ENCODE measurements around the gene ZBTB4.

ZBTB4 gene

DNA sequence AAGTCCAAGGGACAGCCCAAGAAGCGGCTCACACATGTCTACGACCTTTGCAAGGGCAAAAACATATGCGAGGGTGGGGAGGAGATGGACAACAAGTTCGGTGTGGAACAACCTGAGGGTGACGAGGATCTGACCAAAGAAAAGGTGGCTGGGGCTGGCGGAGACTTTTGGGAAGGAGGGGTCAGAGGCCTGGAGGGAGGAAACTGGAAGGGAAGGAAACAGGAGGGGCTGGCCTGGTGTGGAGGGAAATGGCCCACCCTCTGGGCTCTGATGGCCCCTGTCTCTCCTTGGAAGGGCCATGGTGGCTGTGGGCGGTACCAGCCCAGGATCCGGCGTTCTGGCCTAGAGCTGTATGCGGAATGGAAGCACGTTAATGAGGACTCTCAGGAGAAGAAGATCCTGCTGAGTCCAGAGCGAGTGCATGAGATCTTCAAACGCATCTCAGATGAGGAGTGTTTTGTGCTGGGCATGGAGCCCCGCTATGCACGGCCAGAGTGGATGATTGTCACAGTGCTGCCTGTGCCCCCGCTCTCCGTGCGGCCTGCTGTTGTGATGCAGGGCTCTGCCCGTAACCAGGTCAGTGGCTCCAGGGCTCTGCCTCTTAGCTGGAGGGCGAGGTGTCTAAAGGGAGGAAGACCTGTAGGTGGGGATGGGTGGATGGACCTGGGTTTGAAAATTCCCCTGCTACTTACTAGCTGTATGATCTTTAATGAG, 17.2 kb upstream of the ZBTB4 start:
- Histone ChIP-seq H3K27me3 (ENCODE audit: control insufficient read depth in 1 of 2, insufficient read depth in 2 of 2, low read length in 2 of 2) (no peaks in the 10 kb centered on the region), H3K36me3 (ENCODE audit: control insufficient read depth in 1 of 2, insufficient read depth in 2 of 2, low read length in 2 of 2) (peaks cover 45 to 64% of the 10 kb centered on the region in 2 donors), H3K9ac (ENCODE audit: low read depth in 1 of 2, low read length in 2 of 2) (no peak overlapping the region), H3K27ac (ENCODE audit: low read depth, low read length) (no peak overlapping the region), H3K9me3 (ENCODE audit: control insufficient read depth in 1 of 2, low read length in 2 of 2) (no peaks in the 10 kb centered on the region), H3K4me1 (ENCODE audit: control insufficient read depth in 1 of 2, insufficient read depth in 2 of 2, low read length in 2 of 2) (peaks cover 11 to 16% of the 10 kb centered on the region in 2 donors), H3K4me3 (ENCODE audit: low read depth in 1 of 2, low read length in 2 of 2) (no peak overlapping the region)

DNA sequence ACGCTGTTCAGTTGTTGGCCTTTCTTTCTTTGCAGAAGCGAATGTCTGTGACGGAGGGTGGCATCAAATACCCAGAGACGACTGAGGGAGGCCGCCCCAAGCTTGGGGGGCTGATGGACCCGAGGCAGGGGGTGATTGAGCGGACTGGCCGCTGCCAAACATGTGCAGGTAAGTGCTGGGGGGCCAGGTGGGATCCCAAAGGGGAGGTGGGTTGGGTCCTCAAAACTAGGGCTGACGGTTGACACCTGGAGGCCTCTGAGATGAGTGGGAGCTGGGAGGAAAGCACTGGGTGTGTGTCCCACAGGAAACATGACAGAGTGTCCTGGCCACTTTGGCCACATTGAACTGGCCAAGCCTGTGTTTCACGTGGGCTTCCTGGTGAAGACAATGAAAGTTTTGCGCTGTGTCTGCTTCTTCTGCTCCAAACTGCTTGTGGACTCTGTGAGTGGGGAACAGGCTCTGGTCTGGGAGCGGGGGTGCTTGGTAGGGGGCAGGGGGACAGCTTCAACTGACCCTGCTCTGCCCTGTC, 16.5 kb upstream of the ZBTB4 start:
- Histone ChIP-seq H3K27me3 (ENCODE audit: control insufficient read depth in 1 of 2, insufficient read depth in 2 of 2, low read length in 2 of 2) (no peaks in the 10 kb centered on the region), H3K27ac (ENCODE audit: low read depth, low read length) (no peak overlapping the region), H3K9ac (ENCODE audit: low read depth in 1 of 2, low read length in 2 of 2) (no peak overlapping the region), H3K4me3 (ENCODE audit: low read depth in 1 of 2, low read length in 2 of 2) (no peak overlapping the region), H3K9me3 (ENCODE audit: control insufficient read depth in 1 of 2, low read length in 2 of 2) (no peaks in the 10 kb centered on the region), H3K4me1 (ENCODE audit: control insufficient read depth in 1 of 2, insufficient read depth in 2 of 2, low read length in 2 of 2) (peaks cover 18 to 21% of the 10 kb centered on the region in 2 donors), H3K36me3 (ENCODE audit: control insufficient read depth in 1 of 2, insufficient read depth in 2 of 2, low read length in 2 of 2) (peaks cover 40 to 58% of the 10 kb centered on the region in 2 donors)

DNA sequence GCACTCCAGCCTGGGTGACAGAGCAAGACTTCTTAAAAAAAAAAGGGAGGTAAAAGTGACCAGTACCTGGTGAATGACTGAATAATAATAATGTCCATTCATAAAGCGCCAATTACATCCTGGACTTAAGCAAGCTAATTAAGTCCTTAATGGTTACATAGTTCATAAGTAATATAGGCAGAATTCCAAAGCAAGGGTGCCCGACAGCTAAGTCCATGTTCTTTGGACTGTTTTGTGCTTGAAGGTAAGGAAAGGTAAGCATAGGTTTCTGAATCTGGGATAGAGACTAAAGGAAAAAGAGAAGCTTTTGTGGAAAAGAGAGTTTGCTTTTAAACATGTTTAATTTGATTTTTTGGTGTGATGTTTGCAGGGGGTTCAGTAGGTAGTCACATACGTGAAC, 14.5 kb upstream of the ZBTB4 start:
- Histone ChIP-seq H3K36me3 (ENCODE audit: control insufficient read depth in 1 of 2, insufficient read depth in 2 of 2, low read length in 2 of 2) (peaks cover 26 to 41% of the 10 kb centered on the region in 2 donors), H3K27me3 (ENCODE audit: control insufficient read depth in 1 of 2, insufficient read depth in 2 of 2, low read length in 2 of 2) (no peaks in the 10 kb centered on the region), H3K9ac (ENCODE audit: low read depth in 1 of 2, low read length in 2 of 2) (no peak overlapping the region), H3K4me3 (ENCODE audit: low read depth in 1 of 2, low read length in 2 of 2) (no peak overlapping the region), H3K27ac (ENCODE audit: low read depth, low read length) (no peak overlapping the region), H3K9me3 (ENCODE audit: control insufficient read depth in 1 of 2, low read length in 2 of 2) (no peaks in the 10 kb centered on the region), H3K4me1 (ENCODE audit: control insufficient read depth in 1 of 2, insufficient read depth in 2 of 2, low read length in 2 of 2) (peaks cover 24 to 27% of the 10 kb centered on the region in 2 donors)

DNA sequence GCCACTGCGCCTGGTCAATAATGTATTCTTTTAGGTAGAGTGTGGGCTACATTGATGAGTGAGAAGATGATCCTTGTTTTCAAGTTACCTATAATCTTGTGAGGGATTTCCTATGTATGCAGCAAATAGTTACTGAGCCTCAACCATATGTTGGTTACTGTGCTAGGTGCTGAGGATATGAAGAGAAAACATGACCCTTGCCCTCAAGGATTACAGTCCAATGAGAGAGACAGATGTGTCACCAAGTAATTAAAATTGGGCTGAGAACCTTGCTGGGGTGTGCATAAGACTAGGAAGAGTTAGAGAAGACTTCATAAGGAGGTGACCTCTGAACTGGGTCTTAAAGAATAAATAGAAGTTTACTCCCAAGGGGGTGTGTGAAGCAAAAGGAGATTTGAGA, 12.2 kb upstream of the ZBTB4 start:
- Histone ChIP-seq H3K4me1 (ENCODE audit: control insufficient read depth in 1 of 2, insufficient read depth in 2 of 2, low read length in 2 of 2) (peaks cover 39 to 41% of the 10 kb centered on the region in 2 donors), H3K36me3 (ENCODE audit: control insufficient read depth in 1 of 2, insufficient read depth in 2 of 2, low read length in 2 of 2) (peaks cover 8 to 17% of the 10 kb centered on the region in 2 donors), H3K27me3 (ENCODE audit: control insufficient read depth in 1 of 2, insufficient read depth in 2 of 2, low read length in 2 of 2) (no peaks in the 10 kb centered on the region), H3K9ac (ENCODE audit: low read depth in 1 of 2, low read length in 2 of 2) (no peak overlapping the region), H3K27ac (ENCODE audit: low read depth, low read length) (no peak overlapping the region), H3K9me3 (ENCODE audit: control insufficient read depth in 1 of 2, low read length in 2 of 2) (no peaks in the 10 kb centered on the region), H3K4me3 (ENCODE audit: low read depth in 1 of 2, low read length in 2 of 2) (no peak overlapping the region)

DNA sequence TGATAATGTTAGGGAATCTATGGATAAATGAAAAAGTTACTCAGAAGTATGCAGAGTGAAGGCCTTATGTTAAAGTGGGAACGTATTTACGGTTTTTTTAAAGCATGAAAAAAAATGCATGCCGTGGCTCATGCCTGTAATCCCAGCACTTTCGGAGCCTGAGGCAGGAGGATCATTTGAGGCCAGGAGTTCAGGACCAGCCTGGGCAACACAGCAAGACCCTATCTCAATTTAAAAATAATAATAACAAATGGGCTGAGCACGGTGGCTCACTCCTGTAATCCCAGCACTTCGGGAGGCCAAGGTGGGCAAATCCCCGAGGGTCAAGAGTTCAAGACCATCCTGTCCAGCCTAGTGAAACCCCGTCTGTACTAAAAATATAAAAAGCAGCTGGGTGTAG, 10.7 kb upstream of the ZBTB4 start:
- Histone ChIP-seq H3K27ac (ENCODE audit: low read depth, low read length) (no peak overlapping the region), H3K4me3 (ENCODE audit: low read depth in 1 of 2, low read length in 2 of 2) (no peak overlapping the region), H3K27me3 (ENCODE audit: control insufficient read depth in 1 of 2, insufficient read depth in 2 of 2, low read length in 2 of 2) (no peaks in the 10 kb centered on the region), H3K4me1 (ENCODE audit: control insufficient read depth in 1 of 2, insufficient read depth in 2 of 2, low read length in 2 of 2) (peaks cover 48 to 54% of the 10 kb centered on the region in 2 donors), H3K9ac (ENCODE audit: low read depth in 1 of 2, low read length in 2 of 2) (no peak overlapping the region), H3K36me3 (ENCODE audit: control insufficient read depth in 1 of 2, insufficient read depth in 2 of 2, low read length in 2 of 2) (peaks cover 3% of the 10 kb centered on the region in 2 donors), H3K9me3 (ENCODE audit: control insufficient read depth in 1 of 2, low read length in 2 of 2) (no peaks in the 10 kb centered on the region)

DNA sequence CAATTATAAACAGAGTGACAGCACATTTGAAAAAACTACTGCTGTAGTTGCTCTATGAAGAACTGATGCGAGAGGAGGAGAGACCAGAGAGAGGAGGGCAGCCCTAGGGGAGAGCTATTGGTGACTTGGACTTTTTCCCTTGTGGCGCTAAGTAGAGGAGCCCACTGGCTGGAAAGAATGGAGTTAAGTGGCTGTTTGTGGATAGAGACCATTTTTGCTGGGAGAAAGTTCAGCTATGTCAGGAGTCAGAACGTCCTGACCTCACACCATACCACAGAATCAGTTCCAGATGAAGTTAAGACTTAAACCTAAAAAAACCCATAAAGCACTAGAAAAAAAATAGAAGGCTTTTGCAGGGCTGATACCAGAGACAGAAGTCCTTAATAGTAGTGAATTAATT, 6.8 kb upstream of the ZBTB4 start:
- no peaks in the 10 kb centered on the region for H3K9me3 ChIP-seq (ENCODE audit: control insufficient read depth in 1 of 2, low read length in 2 of 2)
- H3K4me1 ChIP-seq (ENCODE audit: control insufficient read depth in 1 of 2, insufficient read depth in 2 of 2, low read length in 2 of 2), result peaks cover 28 to 46% of the 10 kb centered on the region in 2 donors
- no peaks in the 10 kb centered on the region for H3K27me3 ChIP-seq (ENCODE audit: control insufficient read depth in 1 of 2, insufficient read depth in 2 of 2, low read length in 2 of 2)
- peak overlapping the region; percentile 55 to 88 for H3K4me3 ChIP-seq (ENCODE audit: low read depth in 1 of 2, low read length in 2 of 2)
- H3K27ac ChIP-seq (ENCODE audit: low read depth, low read length), result no peak overlapping the region
- no peaks in the 10 kb centered on the region for H3K36me3 ChIP-seq (ENCODE audit: control insufficient read depth in 1 of 2, insufficient read depth in 2 of 2, low read length in 2 of 2)
- H3K9ac ChIP-seq (ENCODE audit: low read depth in 1 of 2, low read length in 2 of 2), result peak overlapping the region; percentile 30 to 39

DNA sequence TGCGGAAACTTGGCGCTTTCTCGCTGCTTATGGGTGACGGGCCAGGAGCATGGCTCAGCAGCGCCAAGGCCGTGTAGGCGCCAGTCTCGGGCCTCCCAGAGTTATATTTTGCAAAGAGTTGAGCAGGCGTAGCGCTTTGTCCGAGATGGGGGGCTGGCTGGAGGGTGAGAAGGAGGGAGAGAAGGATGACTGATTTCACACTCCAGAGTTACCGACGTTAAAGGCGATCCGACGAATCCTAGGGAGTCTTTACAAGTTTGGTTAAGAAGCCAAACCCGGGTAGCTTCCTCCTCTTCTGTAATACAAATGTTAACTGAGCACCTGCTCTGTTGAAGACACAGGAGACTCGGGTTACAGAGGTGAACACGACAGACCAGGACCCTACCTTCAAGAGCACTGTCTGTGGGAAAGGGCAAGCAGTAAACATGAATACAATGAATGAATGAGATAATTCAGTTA, 5.5 kb upstream of the ZBTB4 start:
- Histone ChIP-seq H3K9ac (ENCODE audit: low read depth in 1 of 2, low read length in 2 of 2) (peak overlapping the region; percentile 83 to 95), H3K27me3 (ENCODE audit: control insufficient read depth in 1 of 2, insufficient read depth in 2 of 2, low read length in 2 of 2) (no peaks in the 10 kb centered on the region)

DNA sequence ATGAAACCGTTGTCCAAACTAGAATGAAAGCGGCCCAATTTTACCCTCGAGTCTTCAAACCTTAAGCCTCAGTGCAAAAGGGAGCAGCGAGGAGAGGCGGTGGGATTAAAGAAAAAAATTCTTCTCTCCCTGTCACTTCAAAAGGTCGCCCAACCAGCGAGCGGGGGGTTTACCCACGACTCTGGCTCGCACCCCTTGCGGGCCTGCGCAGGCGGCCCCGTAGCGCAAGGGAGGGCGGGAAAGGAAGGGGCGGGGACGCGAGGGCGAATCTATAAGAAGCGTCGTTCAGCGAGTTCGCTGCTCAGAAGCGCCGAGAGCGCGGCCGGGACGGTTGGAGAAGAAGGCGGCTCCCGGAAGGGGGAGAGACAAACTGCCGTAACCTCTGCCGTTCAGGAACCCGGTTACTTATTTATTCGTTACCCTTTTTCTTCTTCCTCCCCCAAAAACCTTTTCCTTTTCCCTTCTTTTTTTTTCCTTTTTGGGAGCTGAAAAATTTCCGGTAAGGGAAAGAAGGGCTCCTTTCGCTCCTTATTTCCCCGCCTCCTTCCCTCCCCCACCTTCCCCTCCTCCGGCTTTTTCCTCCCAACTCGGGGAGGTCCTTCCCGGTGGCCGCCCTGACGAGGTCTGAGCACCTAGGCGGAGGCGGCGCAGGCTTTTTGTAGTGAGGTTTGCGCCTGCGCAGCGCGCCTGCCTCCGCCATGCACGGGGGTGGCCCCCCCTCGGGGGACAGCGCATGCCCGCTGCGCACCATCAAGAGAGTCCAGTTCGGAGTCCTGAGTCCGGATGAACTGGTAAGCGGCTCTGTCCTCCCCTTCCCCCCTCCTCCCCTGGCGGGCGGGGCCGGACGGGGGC, 4.9 kb upstream of the ZBTB4 start, which contains the start of gene POLR2A:
Gene POLR2A (plus strand): TSS at position 300 of the 852 bp plus-strand sequence.
- peak within 1 kb of the TSS; percentile 98 to 99 for H3K9ac ChIP-seq (ENCODE audit: low read depth in 1 of 2, low read length in 2 of 2)
- no peaks in the 10 kb centered on the region for H3K36me3 ChIP-seq (ENCODE audit: control insufficient read depth in 1 of 2, insufficient read depth in 2 of 2, low read length in 2 of 2)
- H3K4me3 ChIP-seq (ENCODE audit: low read depth in 1 of 2, low read length in 2 of 2), result peak within 1 kb of the TSS; percentile 92 to 94
- H3K27me3 ChIP-seq (ENCODE audit: control insufficient read depth in 1 of 2, insufficient read depth in 2 of 2, low read length in 2 of 2), result no peaks in the 10 kb centered on the region
- H3K27ac ChIP-seq (ENCODE audit: low read depth, low read length), result peak within 1 kb of the TSS; percentile 99
- H3K4me1 ChIP-seq (ENCODE audit: control insufficient read depth in 1 of 2, insufficient read depth in 2 of 2, low read length in 2 of 2), result peaks cover 27 to 46% of the 10 kb centered on the region in 2 donors
- H3K9me3 ChIP-seq (ENCODE audit: control insufficient read depth in 1 of 2, low read length in 2 of 2), result no peaks in the 10 kb centered on the region

More for the DNA sequence above, 5.5 kb upstream of the ZBTB4 start:
- Histone ChIP-seq H3K4me1 (ENCODE audit: control insufficient read depth in 1 of 2, insufficient read depth in 2 of 2, low read length in 2 of 2) (peaks cover 24 to 43% of the 10 kb centered on the region in 2 donors), H3K36me3 (ENCODE audit: control insufficient read depth in 1 of 2, insufficient read depth in 2 of 2, low read length in 2 of 2) (no peaks in the 10 kb centered on the region), H3K4me3 (ENCODE audit: low read depth in 1 of 2, low read length in 2 of 2) (peak overlapping the region; percentile 88 to 94), H3K9me3 (ENCODE audit: control insufficient read depth in 1 of 2, low read length in 2 of 2) (no peaks in the 10 kb centered on the region), H3K27ac (ENCODE audit: low read depth, low read length) (peak overlapping the region; percentile 70)

DNA sequence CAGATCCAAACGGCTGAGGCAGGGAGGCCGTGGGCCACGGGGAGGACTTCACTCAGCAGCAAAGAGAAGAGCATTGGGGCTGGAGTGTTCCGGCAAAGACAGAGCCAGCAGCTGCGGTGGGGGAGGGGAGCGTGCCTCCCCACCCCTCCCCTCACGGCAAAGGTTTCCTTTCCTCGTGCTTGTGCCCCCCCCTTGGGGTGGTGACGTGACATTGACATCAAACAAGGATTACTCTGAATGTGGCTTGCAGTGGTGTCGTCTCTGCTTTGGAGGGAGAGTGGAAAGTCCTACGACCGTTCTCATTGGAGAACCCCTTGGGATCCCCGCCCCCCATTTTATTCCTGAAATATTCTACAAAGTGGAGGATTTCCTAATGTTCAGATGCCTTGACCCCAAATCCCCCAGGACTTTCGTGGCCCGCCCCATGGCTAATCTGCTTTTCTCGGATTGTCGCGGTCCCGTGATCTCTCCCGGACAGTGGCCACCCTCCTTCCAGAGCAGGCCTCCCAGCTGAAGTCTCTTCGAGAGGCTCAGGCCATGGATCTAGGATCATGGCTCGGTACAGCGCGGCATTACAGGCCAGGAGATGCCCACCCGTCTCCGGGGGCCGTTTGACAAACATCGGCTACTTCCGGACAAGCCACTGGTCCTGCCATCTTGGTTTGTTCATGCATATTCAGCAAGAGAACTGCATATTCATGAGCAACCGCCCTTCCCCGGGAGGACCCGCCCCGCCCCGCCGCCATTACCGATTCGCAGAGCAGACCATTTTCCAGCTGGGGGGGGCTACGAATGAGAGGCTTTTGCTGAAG, 4.0 kb upstream of the ZBTB4 start:
- H3K9ac ChIP-seq (ENCODE audit: low read depth in 1 of 2, low read length in 2 of 2), result peak overlapping the region; percentile 98 to 99

More for the DNA sequence above, 4.0 kb upstream of the ZBTB4 start:
- peak overlapping the region; percentile 99 for H3K27ac ChIP-seq (ENCODE audit: low read depth, low read length)
- no peaks in the 10 kb centered on the region for H3K9me3 ChIP-seq (ENCODE audit: control insufficient read depth in 1 of 2, low read length in 2 of 2)
- H3K4me3 ChIP-seq (ENCODE audit: low read depth in 1 of 2, low read length in 2 of 2), result peak overlapping the region; percentile 92 to 94
- H3K27me3 ChIP-seq (ENCODE audit: control insufficient read depth in 1 of 2, insufficient read depth in 2 of 2, low read length in 2 of 2), result no peaks in the 10 kb centered on the region
- H3K4me1 ChIP-seq (ENCODE audit: control insufficient read depth in 1 of 2, insufficient read depth in 2 of 2, low read length in 2 of 2), result peaks cover 25 to 46% of the 10 kb centered on the region in 2 donors
- no peaks in the 10 kb centered on the region for H3K36me3 ChIP-seq (ENCODE audit: control insufficient read depth in 1 of 2, insufficient read depth in 2 of 2, low read length in 2 of 2)
